GM21528 (cell line): ENCODE data around the gene PEX11B.

ENCODE experiments used
- ATAC-seq: cut with Tn5 transposase; IDR thresholded peaks from one replicate; pipeline ENCODE4 v1.9.1; 2021; ENCODE audit warnings: mild to moderate bottlenecking, moderate library complexity; ENCODE audit not compliant: unreplicated experiment, low FRiP score

The PEX11B gene

GRCh38 chr1:145912128-145912641 lies 6.3 kb downstream of the PEX11B start:
- ATAC-seq, result no peak

GRCh38 chr1:145908653-145909052 lies 9.9 kb downstream of the PEX11B start:
- no peak for ATAC-seq

GRCh38 chr1:145906954-145907753 lies 11.4 kb downstream of the PEX11B start:
- ATAC-seq, result no peak

- ATAC-seq, result no peak
Measured at GRCh38 chr1:145901312-145902021, 17.1 kb downstream of the PEX11B start.

GRCh38 chr1:145898756-145899155 lies 19.8 kb downstream of the PEX11B start:
- no peak for ATAC-seq

GRCh38 chr1:145897969-145898368 lies 20.5 kb downstream of the PEX11B start:
- ATAC-seq, result no peak

GRCh38 chr1:145895471-145895870 lies 23.0 kb downstream of the PEX11B start:
- no peak for ATAC-seq

- no peak for ATAC-seq
Measured at GRCh38 chr1:145893306-145894055, 25.0 kb downstream of the PEX11B start.

- no peak for ATAC-seq
Measured at GRCh38 chr1:145892486-145893087, 25.9 kb downstream of the PEX11B start.

- ATAC-seq, result no peak
Measured at GRCh38 chr1:145891587-145892485, 26.7 kb downstream of the PEX11B start.

- no peak for ATAC-seq
Measured at GRCh38 chr1:145891143-145891542, 27.4 kb downstream of the PEX11B start.

- ATAC-seq, result no peak
Measured at GRCh38 chr1:145889722-145890121, 28.8 kb downstream of the PEX11B start.

GRCh38 chr1:145887631-145888030 lies 30.9 kb downstream of the PEX11B start:
- ATAC-seq, result no peak

GRCh38 chr1:145886816-145887215 lies 31.7 kb downstream of the PEX11B start:
- no peak for ATAC-seq

- no peak for ATAC-seq
Measured at GRCh38 chr1:145886390-145886789, 32.1 kb downstream of the PEX11B start.

GRCh38 chr1:145885738-145886287 lies 32.7 kb downstream of the PEX11B start, which contains the start of gene ANKRD35:
ANKRD35 (minus strand) TSS chr1:145885866; CDS start chr1:145885758, 108 bp downstream.
- ATAC-seq, result peak; percentile 98

- ATAC-seq, result no peak
Measured at GRCh38 chr1:145884675-145885074, 33.8 kb downstream of the PEX11B start.

- ATAC-seq, result no peak
Measured at GRCh38 chr1:145879775-145880174, 38.7 kb downstream of the PEX11B start.

GRCh38 chr1:145878724-145879123 lies 39.8 kb downstream of the PEX11B start:
- no peak for ATAC-seq
